ENCODE measurements around the gene TSPEAR. TPM values are rescaled to one million over a fixed set of nuclear protein-coding genes. Genes with fewer than 3 reads are reported as not detected.

TSPEAR gene
- total and polyA plus RNA-seq, 7 donors, result not detected

GRCh38 chr21:44516342-44516741 lies 195.0 kb downstream of the TSPEAR start:
- Histone ChIP-seq H3K27me3 (ENCODE audit: insufficient read depth in 3 of 3, low read length in 2 of 3) (peaks cover 0 to 37% (median 12%) of the 10 kb centered on the region in 3 donors), H3K27ac (no peak overlapping the region), H3K4me3 (no peak overlapping the region), H3K36me3 (ENCODE audit: insufficient read depth in 1 of 2, low read depth in 1 of 2) (no peaks in the 10 kb centered on the region), H3K9me3 (no peaks in the 10 kb centered on the region), H3K4me1 (no peaks in the 10 kb centered on the region)
- 77 to 84% (median 79%) methylated on average over 11 to 13 of the region's 13 CpGs for WGBS, 3 donors
- ATAC-seq (no peak), DNase-seq (peak in 1 of 2 donors; percentile 32)
- no peak for TF ChIP-seq CTCF (IDR thresholded peaks at IDR 0.05)
- intact Hi-C loops (cut with DNase I), result loop anchor here (10.0 kb wide), 2 partner anchors 278 to 418 kb away; no protein-coding TSS in a partner anchor

- no peak for TF ChIP-seq CTCF (IDR thresholded peaks at IDR 0.05)
- intact Hi-C loops (cut with DNase I), result loop anchor here (10.0 kb wide), 2 partner anchors 279 to 419 kb away; no protein-coding TSS in a partner anchor
- DNase-seq, result peak in 1 of 2 donors; percentile 29
These were observed 195.8 kb downstream of the TSPEAR start for GRCh38 chr21:44515359-44516165.

GRCh38 chr21:44514746-44515358 lies 196.5 kb downstream of the TSPEAR start:
- no peaks in the 10 kb centered on the region for H3K4me1 ChIP-seq
- H3K36me3 ChIP-seq (ENCODE audit: insufficient read depth in 1 of 2, low read depth in 1 of 2), result no peaks in the 10 kb centered on the region
- intact Hi-C loops (cut with DNase I), result loop anchor here (5.0 to 10.0 kb wide), 3 partner anchors 280 to 420 kb away; no protein-coding TSS in a partner anchor
- H3K27me3 ChIP-seq (ENCODE audit: insufficient read depth in 3 of 3, low read length in 2 of 3), result peaks cover 0 to 44% (median 9%) of the 10 kb centered on the region in 3 donors
- no peak for TF ChIP-seq CTCF (IDR thresholded peaks at IDR 0.05)
- DNase-seq (peak in 1 of 2 donors; percentile 39), ATAC-seq (no peak)
- H3K27ac ChIP-seq, result no peak overlapping the region
- H3K9me3 ChIP-seq, result no peaks in the 10 kb centered on the region
- 74 to 83% (median 79%) methylated on average over 11 of the region's 11 CpGs for WGBS, 3 donors
- H3K4me3 ChIP-seq, result no peak overlapping the region

More at GRCh38 chr21:44515359-44516165, 195.8 kb downstream of the TSPEAR start:
- no peak for ATAC-seq
- peaks cover 0 to 37% (median 11%) of the 10 kb centered on the region in 3 donors for H3K27me3 ChIP-seq (ENCODE audit: insufficient read depth in 3 of 3, low read length in 2 of 3)
- H3K9me3 ChIP-seq, result no peaks in the 10 kb centered on the region
- WGBS, 3 donors, result 80 to 85% (median 81%) methylated on average over 32 of the region's 32 CpGs
- no peak overlapping the region for H3K27ac ChIP-seq
- no peaks in the 10 kb centered on the region for H3K36me3 ChIP-seq (ENCODE audit: insufficient read depth in 1 of 2, low read depth in 1 of 2)
- no peak overlapping the region for H3K4me3 ChIP-seq
- no peaks in the 10 kb centered on the region for H3K4me1 ChIP-seq

- H3K9me3 ChIP-seq, result no peaks in the 10 kb centered on the region
- no peak overlapping the region for H3K4me3 ChIP-seq
- H3K4me1 ChIP-seq, result no peaks in the 10 kb centered on the region
- H3K27me3 ChIP-seq (ENCODE audit: insufficient read depth in 3 of 3, low read length in 2 of 3), result peaks cover 0 to 44% (median 9%) of the 10 kb centered on the region in 3 donors
- no peaks in the 10 kb centered on the region for H3K36me3 ChIP-seq (ENCODE audit: insufficient read depth in 1 of 2, low read depth in 1 of 2)
- ATAC-seq (no peak), DNase-seq (peak in 1 of 2 donors; percentile 39)
- WGBS, 3 donors, result 87 to 88% (median 87%) methylated on average over 7 of the region's 7 CpGs
- no peak for TF ChIP-seq CTCF (IDR thresholded peaks at IDR 0.05)
- intact Hi-C loops (cut with DNase I), result loop anchor here (5.0 to 10.0 kb wide), 3 partner anchors 281 to 421 kb away; no protein-coding TSS in a partner anchor
- H3K27ac ChIP-seq, result no peak overlapping the region
These were observed 197.2 kb downstream of the TSPEAR start for GRCh38 chr21:44514218-44514520.

Measured in psoas muscle (tissue), 8 donors.